ENCODE measurements around the gene GSK3B. TPM values are rescaled to one million over a fixed set of nuclear protein-coding genes. Genes with fewer than 3 reads are reported as not detected.

Gene GSK3B
- polyA plus RNA-seq, 3 donors, result 16.2 to 20.6 (median 20.5) TPM

DNA sequence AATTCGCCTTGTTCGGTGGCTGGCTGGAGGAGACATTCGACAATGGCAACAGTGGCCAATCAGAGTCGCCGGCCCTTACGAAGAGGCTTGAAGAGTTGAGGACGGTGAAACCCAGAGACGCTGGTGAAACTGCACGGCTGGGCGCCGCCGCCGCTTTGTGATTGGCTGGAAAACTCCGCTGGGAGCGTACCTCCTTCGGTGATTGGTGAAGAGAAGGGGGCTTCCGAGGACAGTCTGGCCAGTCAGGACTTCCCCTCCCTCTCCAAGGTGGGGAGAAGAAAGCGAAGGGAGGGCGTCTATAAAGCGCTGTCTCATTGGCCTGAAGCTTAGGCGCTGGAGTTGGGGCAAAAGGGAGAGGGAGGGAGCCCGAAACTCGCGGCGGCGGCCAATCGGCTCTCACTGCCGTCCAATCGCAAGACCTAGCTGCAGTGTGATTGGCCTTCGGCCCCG is 554 bp upstream of the GSK3B start:
- peak; percentile 99 to 100 (median 100) for DNase-seq
- Mint-ChIP-seq H3K27ac (no peak overlapping the region), H3K4me3 (peak overlapping the region in 1 of 2 donors; percentile 98), H3K36me3 (peaks cover 7 to 13% of the 10 kb centered on the region in 2 donors), H3K4me1 (peaks cover 17% of the 10 kb centered on the region), H3K9me3 (no peaks in the 10 kb centered on the region), H3K27me3 (ENCODE audit: low read depth in 3 of 3) (no peaks in the 10 kb centered on the region)
- Histone ChIP-seq H3K9ac (ENCODE audit: insufficient read depth, low read length, poor library complexity, severe bottlenecking) (peak overlapping the region; percentile 98), H3K4me1 (ENCODE audit: control insufficient read depth in 1 of 2, insufficient read depth in 2 of 2, low read length in 2 of 2) (peaks cover 21 to 44% of the 10 kb centered on the region in 2 donors), H2AFZ (ENCODE audit: insufficient read depth, low read depth, low read length, poor library complexity, severe bottlenecking) (peak overlapping the region; percentile 90), H3K4me3 (replicated peaks in 1 of 3; ENCODE audit: low read depth in 2 of 3, low read length in 3 of 3) (peak overlapping the region; percentile 86 to 99 (median 94)), H3K36me3 (replicated peaks in 1 of 2; ENCODE audit: control insufficient read depth in 1 of 2, insufficient read depth in 2 of 2, low read length in 2 of 2) (no peaks in the 10 kb centered on the region), H3K4me2 (replicated peaks; ENCODE audit: extremely low read depth, low read length, poor library complexity, severe bottlenecking) (peak overlapping the region; percentile 84), H3K79me2 (ENCODE audit: insufficient read depth, low read length) (peaks cover 69% of the 10 kb centered on the region), H3K9me3 (replicated peaks in 1 of 2; ENCODE audit: control insufficient read depth in 1 of 2, insufficient read depth in 1 of 2, low read length in 2 of 2) (no peaks in the 10 kb centered on the region), H4K20me1 (ENCODE audit: insufficient read depth, low read length) (peaks cover 39% of the 10 kb centered on the region), H3K27ac (ENCODE audit: low read depth in 1 of 2, low read length in 2 of 2) (peak overlapping the region; percentile 96 to 100), H3K27me3 (ENCODE audit: control insufficient read depth in 2 of 2, insufficient read depth in 2 of 2, low read length in 2 of 2) (no peaks in the 10 kb centered on the region)
- intact Hi-C loops (cut with micrococcal nuclease), result loop anchor here (10.0 kb wide), 5 partner anchors 260 to 650 kb away; partner anchors contain the start of genes GTF2E1 (in 2 of the 2), RABL3 (in 2 of the 2), CFAP91 (in 1 of the 2) and NDUFB4 (in 1 of the 2)
- TF ChIP-seq, protein P1, sequence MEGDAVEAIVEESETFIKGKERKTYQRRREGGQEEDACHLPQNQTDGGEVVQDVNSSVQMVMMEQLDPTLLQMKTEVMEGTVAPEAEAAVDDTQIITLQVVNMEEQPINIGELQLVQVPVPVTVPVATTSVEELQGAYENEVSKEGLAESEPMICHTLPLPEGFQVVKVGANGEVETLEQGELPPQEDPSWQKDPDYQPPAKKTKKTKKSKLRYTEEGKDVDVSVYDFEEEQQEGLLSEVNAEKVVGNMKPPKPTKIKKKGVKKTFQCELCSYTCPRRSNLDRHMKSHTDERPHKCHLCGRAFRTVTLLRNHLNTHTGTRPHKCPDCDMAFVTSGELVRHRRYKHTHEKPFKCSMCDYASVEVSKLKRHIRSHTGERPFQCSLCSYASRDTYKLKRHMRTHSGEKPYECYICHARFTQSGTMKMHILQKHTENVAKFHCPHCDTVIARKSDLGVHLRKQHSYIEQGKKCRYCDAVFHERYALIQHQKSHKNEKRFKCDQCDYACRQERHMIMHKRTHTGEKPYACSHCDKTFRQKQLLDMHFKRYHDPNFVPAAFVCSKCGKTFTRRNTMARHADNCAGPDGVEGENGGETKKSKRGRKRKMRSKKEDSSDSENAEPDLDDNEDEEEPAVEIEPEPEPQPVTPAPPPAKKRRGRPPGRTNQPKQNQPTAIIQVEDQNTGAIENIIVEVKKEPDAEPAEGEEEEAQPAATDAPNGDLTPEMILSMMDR (IDR thresholded peaks at IDR 0.05), result no peak
- 0% methylated on average over 18 of the region's 31 CpGs for WGBS (ENCODE audit: insufficient coverage)

DNA sequence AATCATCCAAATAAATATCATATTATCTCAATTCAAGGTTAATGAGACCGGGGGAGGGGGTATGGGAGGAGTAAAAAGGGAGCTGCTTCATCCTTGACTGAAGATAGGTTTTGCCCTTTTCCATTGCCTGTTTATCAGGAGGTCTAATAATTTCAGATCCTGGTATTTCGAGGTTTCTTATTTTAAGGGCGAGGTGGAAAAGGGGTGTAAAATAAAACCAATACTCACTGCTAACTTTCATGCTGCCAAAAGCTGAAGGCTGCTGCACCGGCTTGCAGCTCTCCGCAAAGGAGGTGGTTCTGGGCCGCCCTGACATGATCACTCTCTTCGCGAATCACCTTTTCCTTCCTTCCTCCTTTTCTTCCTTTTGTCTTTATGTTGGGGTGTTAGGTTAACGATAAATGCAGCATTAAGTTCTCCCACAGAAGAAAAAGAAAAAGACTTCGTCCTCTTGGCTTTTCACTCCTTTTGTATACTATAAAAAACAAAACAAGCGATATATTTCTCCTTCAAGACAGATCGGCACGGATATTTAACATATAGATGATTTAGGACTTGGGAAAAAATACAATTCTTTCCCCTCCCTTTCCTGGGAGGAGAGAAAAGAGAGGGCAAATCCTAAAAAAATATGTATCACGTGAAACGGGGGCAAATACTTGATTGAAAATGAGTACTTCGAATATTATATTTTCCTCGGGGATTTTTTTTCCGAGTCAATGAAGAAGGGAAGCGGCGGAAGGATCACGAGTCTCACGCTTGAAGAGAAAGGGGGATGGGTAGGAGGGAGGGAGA is 932 bp downstream of the GSK3B start:
- Histone ChIP-seq H3K9ac (ENCODE audit: insufficient read depth, low read length, poor library complexity, severe bottlenecking) (peak overlapping the region; percentile 98), H3K4me2 (replicated peaks; ENCODE audit: extremely low read depth, low read length, poor library complexity, severe bottlenecking) (peak overlapping the region; percentile 84), H4K20me1 (ENCODE audit: insufficient read depth, low read length) (peaks cover 54% of the 10 kb centered on the region), H3K9me3 (replicated peaks in 1 of 2; ENCODE audit: control insufficient read depth in 1 of 2, insufficient read depth in 1 of 2, low read length in 2 of 2) (no peaks in the 10 kb centered on the region), H2AFZ (ENCODE audit: insufficient read depth, low read depth, low read length, poor library complexity, severe bottlenecking) (peak overlapping the region; percentile 82), H3K27ac (ENCODE audit: low read depth in 1 of 2, low read length in 2 of 2) (peak overlapping the region; percentile 96 to 100), H3K27me3 (ENCODE audit: control insufficient read depth in 2 of 2, insufficient read depth in 2 of 2, low read length in 2 of 2) (no peaks in the 10 kb centered on the region), H3K4me1 (ENCODE audit: control insufficient read depth in 1 of 2, insufficient read depth in 2 of 2, low read length in 2 of 2) (peaks cover 27 to 57% of the 10 kb centered on the region in 2 donors), H3K79me2 (ENCODE audit: insufficient read depth, low read length) (peaks cover 79% of the 10 kb centered on the region), H3K36me3 (replicated peaks in 1 of 2; ENCODE audit: control insufficient read depth in 1 of 2, insufficient read depth in 2 of 2, low read length in 2 of 2) (no peaks in the 10 kb centered on the region), H3K4me3 (replicated peaks in 1 of 3; ENCODE audit: low read depth in 2 of 3, low read length in 3 of 3) (peak overlapping the region; percentile 85 to 97 (median 94))
- TF ChIP-seq, protein P1 (IDR thresholded peaks at IDR 0.05), result no peak
- peaks cover 0 to 3% of the 10 kb centered on the region in 2 donors for H3K36me3 Mint-ChIP-seq
- no peaks in the 10 kb centered on the region for H3K27me3 Mint-ChIP-seq (ENCODE audit: low read depth in 3 of 3)
- 0% methylated on average over 7 of the region's 22 CpGs for WGBS (ENCODE audit: insufficient coverage)
- intact Hi-C loops (cut with micrococcal nuclease), result loop anchor here (10.0 kb wide), 5 partner anchors 261 to 651 kb away; partner anchors contain the start of genes GTF2E1 (in 2 of the 2), RABL3 (in 2 of the 2), CFAP91 (in 1 of the 2) and NDUFB4 (in 1 of the 2)
- H3K4me3 Mint-ChIP-seq, result no peak overlapping the region
- DNase-seq, result peak; percentile 17 to 78 (median 65)
- no peaks in the 10 kb centered on the region for H3K9me3 Mint-ChIP-seq
- peaks cover 28% of the 10 kb centered on the region for H3K4me1 Mint-ChIP-seq
- no peak overlapping the region for H3K27ac Mint-ChIP-seq

Measured in CD14-positive monocyte (primary cell).